ENCODE measurements around the gene C11orf87.

The C11orf87 gene

DNA sequence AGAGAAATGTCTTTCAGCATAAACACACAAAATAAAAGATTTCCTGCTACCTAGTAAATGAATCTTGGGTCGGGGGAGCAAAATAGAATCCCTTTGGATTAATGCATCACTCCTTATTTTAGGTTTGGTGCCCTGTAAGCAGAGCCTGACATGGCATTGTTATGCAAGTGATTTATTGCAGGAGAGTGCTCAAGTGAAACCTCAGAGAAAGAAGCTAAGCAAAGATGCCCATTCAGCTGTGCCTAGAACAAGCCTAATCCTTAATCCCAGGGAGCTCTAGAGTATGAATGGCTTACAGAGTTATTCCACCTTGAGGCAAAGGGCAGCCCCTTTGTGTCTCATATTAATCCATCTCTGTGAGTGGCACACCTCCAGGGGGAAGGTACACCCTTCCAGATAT, 21.1 kb downstream of the C11orf87 start:
- DNase-seq (ENCODE audit: low spot score), result no peak

DNA sequence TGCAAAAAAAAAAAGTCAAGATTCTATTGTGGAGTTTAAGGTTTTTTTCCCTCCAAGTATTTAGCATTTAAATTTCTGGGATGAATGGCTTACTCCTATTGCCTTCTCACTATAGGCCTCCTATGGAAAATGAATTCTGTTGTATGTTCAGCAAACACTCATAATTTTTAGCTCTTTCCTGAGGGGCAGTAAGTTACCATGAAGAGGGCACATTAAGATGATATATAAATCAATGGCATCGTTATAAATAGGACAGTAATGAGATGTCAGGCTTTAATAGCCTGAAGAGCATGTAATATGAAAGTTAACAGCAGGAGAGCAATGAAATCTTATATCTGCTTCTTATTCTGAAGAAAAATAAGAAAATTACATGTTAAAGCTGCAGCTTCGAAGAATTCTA, 32.9 kb downstream of the C11orf87 start:
- no peak for DNase-seq (ENCODE audit: low spot score)

Measured in germinal center (tissue), 1 donor.